ENCODE results near the gene LRIT3.
A peak's percentile ranks its signal among the peaks of the same experiment; 100 is the strongest.

LRIT3 gene

GRCh38 chr4:109915385-109916026, 67.6 kb downstream of the LRIT3 start:
- Histone ChIP-seq H3K27ac (replicated peaks) (no peak overlapping the region), H3K27me3 (ENCODE audit: insufficient read depth, poor library complexity, severe bottlenecking) (no peaks in the 10 kb centered on the region), H3K4me3 (replicated peaks; ENCODE audit: insufficient read depth, low read length) (no peak overlapping the region)
- no peak for DNase-seq (ENCODE audit: low read depth in 1 of 2, low spot score in 1 of 2)
- no peak for TF ChIP-seq CTCF (IDR thresholded peaks at IDR 0.05; ENCODE audit: insufficient read depth, low read length)
- no peak for TF ChIP-seq POLR2AphosphoS5 (IDR thresholded peaks at IDR 0.05; ENCODE audit: low read depth)
- no peak for TF ChIP-seq GABPA (IDR thresholded peaks at IDR 0.05; ENCODE audit: low read depth)
- TF ChIP-seq REST (IDR thresholded peaks at IDR 0.05; ENCODE audit: insufficient replicate concordance, low read depth), result no peak
- no peak for TF ChIP-seq SPI1 (IDR thresholded peaks at IDR 0.05; ENCODE audit: borderline replicate concordance, low read depth)

GRCh38 chr4:109916027-109916409, 68.1 kb downstream of the LRIT3 start:
- no peak overlapping the region for H3K27ac ChIP-seq (replicated peaks)
- H3K4me3 ChIP-seq (replicated peaks; ENCODE audit: insufficient read depth, low read length), result no peak overlapping the region
- H3K27me3 ChIP-seq (ENCODE audit: insufficient read depth, poor library complexity, severe bottlenecking), result no peaks in the 10 kb centered on the region
- no peak for DNase-seq (ENCODE audit: low read depth in 1 of 2, low spot score in 1 of 2)
- TF ChIP-seq REST (IDR thresholded peaks at IDR 0.05; ENCODE audit: insufficient replicate concordance, low read depth), result peak; percentile 29
- TF ChIP-seq SPI1 (IDR thresholded peaks at IDR 0.05; ENCODE audit: borderline replicate concordance, low read depth), result no peak

- Histone ChIP-seq H3K27me3 (ENCODE audit: insufficient read depth, poor library complexity, severe bottlenecking) (peaks cover 5% of the 10 kb centered on the region), H3K27ac (replicated peaks) (no peak overlapping the region), H3K4me3 (replicated peaks; ENCODE audit: insufficient read depth, low read length) (no peak overlapping the region)
- no peak for DNase-seq (ENCODE audit: low read depth in 1 of 2, low spot score in 1 of 2)
- no peak for TF ChIP-seq CTCF (IDR thresholded peaks at IDR 0.05; ENCODE audit: insufficient read depth, low read length)
- no peak for TF ChIP-seq SPI1 (IDR thresholded peaks at IDR 0.05; ENCODE audit: borderline replicate concordance, low read depth)
- TF ChIP-seq POLR2AphosphoS5 (IDR thresholded peaks at IDR 0.05; ENCODE audit: low read depth), result no peak
- TF ChIP-seq GABPA (IDR thresholded peaks at IDR 0.05; ENCODE audit: low read depth), result no peak
- TF ChIP-seq REST (IDR thresholded peaks at IDR 0.05; ENCODE audit: insufficient replicate concordance, low read depth), result no peak
Measured at GRCh38 chr4:109921384-109921808, 73.5 kb downstream of the LRIT3 start.
